Measurements from ENCODE around the gene PLXNA4.

- TF ChIP-seq CTCF (conservative IDR thresholded peaks at IDR 0.05), result no peak
- no peak for TF ChIP-seq EZH2 (IDR thresholded peaks at IDR 0.05; ENCODE audit: low read depth)
These were observed 318.0 kb downstream of the PLXNA4 start for GRCh38 chr7:132258231-132258630.

All from PC-9 (cell line).